Measurements from ENCODE around the gene ABCB6. TPM values are rescaled to one million over a fixed set of nuclear protein-coding genes. Genes with fewer than 3 reads are reported as not detected.

Gene ABCB6
- total and polyA plus RNA-seq, 2 of the 8 experiments (the other 6 are each of a cell fraction or from before 2014, with no cell fraction given): 44.9 to 50.6 TPM

GRCh38 chr2:219218217-219218731 lies 484 bp downstream of the ABCB6 start:
- H3K4me1 ChIP-seq (replicated peaks in 1 of 4; ENCODE audit: control insufficient read depth in 3 of 4, insufficient read depth in 4 of 4, low read length in 3 of 4): peaks cover 0 to 12% (median 6%) of the 10 kb centered on the region in 4 experiments; a peak in 3 of 7 replicates
- FAIRE-seq (no peak), DNase-seq (ENCODE audit: low read depth in 1 of 2, low spot score in 2 of 2) (peak in 1 of 2 experiments; percentile 90)
- H3K23ac ChIP-seq (ENCODE audit: insufficient read length): no peak overlapping the region
- H2BK5ac ChIP-seq (ENCODE audit: low read depth, low read length): peak overlapping the region; percentile 97
- no peak overlapping the region; the same call in 1 of the 2 replicates for H2AFZ ChIP-seq (ENCODE audit: low read length)
- peak overlapping the region; percentile 90; the same call in 1 of the 2 replicates for H2BK12ac ChIP-seq (ENCODE audit: low read depth, low read length)
- peak overlapping the region; percentile 93 for H3K56ac ChIP-seq (replicated peaks; ENCODE audit: insufficient read length, low read depth, low read length)
- WGBS, 2 experiments (ENCODE audit: extremely low coverage in 1 of 2, insufficient coverage in 1 of 2, insufficient read length in 1 of 2, insufficient replicate concordance in 2 of 2, low coverage in 1 of 2, low lambda C conversion rate in 2 of 2, missing lambda C conversion rate in 1 of 2): 2% methylated on average over 27 of the region's 37 CpGs; no CpG with 5 or more reads in 1 of the 2 experiments
- H3K79me2 ChIP-seq (ENCODE audit: control insufficient read depth in 1 of 2, insufficient read depth in 2 of 2, low read length in 2 of 2): no peaks in the 10 kb centered on the region
- no peak overlapping the region for H2BK20ac ChIP-seq (ENCODE audit: low read length)
- no peak overlapping the region for H2AK5ac ChIP-seq (ENCODE audit: low read depth, low read length)
- peaks cover 14% of the 10 kb centered on the region for H3K23me2 ChIP-seq (ENCODE audit: low read depth, low read length)
- H4K8ac ChIP-seq (ENCODE audit: extremely low read depth, insufficient read depth, low read length): peak overlapping the region; percentile 95
- CTCF ChIA-PET (ENCODE audit: partially characterized antibody): interaction anchor here (0.6 to 1.8 kb wide), 3 partner anchors 26 to 60 kb away, joined by 3 to 4 read pairs (median 3); no protein-coding TSS in a partner anchor
- peak overlapping the region; percentile 59 to 93 (median 88); a peak in 6 of 7 replicates for H3K9ac ChIP-seq (replicated peaks in 1 of 4; ENCODE audit: extremely low read depth in 1 of 4, low read depth in 3 of 4, low read length in 3 of 4)
- H3K27ac ChIP-seq (ENCODE audit: low read depth, low read length): peak overlapping the region; percentile 3; the same call in 1 of the 2 replicates
- H3K9me3 ChIP-seq (ENCODE audit: insufficient read depth in 2 of 2, low read depth in 1 of 2, low read length in 1 of 2): no peaks in the 10 kb centered on the region
- H3K14ac ChIP-seq (ENCODE audit: insufficient read length): no peak overlapping the region
- H4K20me1 ChIP-seq (replicated peaks in 1 of 2; ENCODE audit: control insufficient read depth in 1 of 2, insufficient read depth in 2 of 2, low read length in 2 of 2): peaks cover 0 to 2% of the 10 kb centered on the region in 2 experiments
- H4K5ac ChIP-seq (ENCODE audit: insufficient read length, low read depth, low read length): peak overlapping the region; percentile 96
- peak overlapping the region; percentile 100 for H4K91ac ChIP-seq (replicated peaks; ENCODE audit: insufficient read length, low read length)
- H3K4ac ChIP-seq (replicated peaks; ENCODE audit: insufficient read length, low read depth, low read length): peak overlapping the region; percentile 99
- H3K27me3 ChIP-seq (replicated peaks in 1 of 4; ENCODE audit: control insufficient read depth in 3 of 4, extremely low read depth in 1 of 4, insufficient read depth in 3 of 4, low read length in 3 of 4): no peaks in the 10 kb centered on the region; a peak in 1 of 7 replicates
- H3K36me3 ChIP-seq (ENCODE audit: control insufficient read depth in 2 of 4, insufficient read depth in 4 of 4, low read length in 3 of 4): peaks cover 11 to 43% (median 30%) of the 10 kb centered on the region in 4 experiments; a peak in 7 of 8 replicates
- H3K4me2 ChIP-seq (ENCODE audit: insufficient read depth in 1 of 2, low read depth in 2 of 2, low read length in 2 of 2): peak overlapping the region; percentile 88 to 96
- no peaks in the 10 kb centered on the region for H3K79me1 ChIP-seq (ENCODE audit: low read depth, low read length)
- H3K4me3 ChIP-seq (ENCODE audit: extremely low read depth in 1 of 4, insufficient read depth in 2 of 4, low read depth in 3 of 4, low read length in 4 of 4): peak overlapping the region; percentile 66 to 80 (median 75)
- H3K18ac ChIP-seq (ENCODE audit: extremely low read depth, low read length): peak overlapping the region; percentile 98
- POLR2A ChIA-PET (ENCODE audit: partially characterized antibody): interaction anchor here (0.8 to 14.0 kb wide), 28 partner anchors 9 to 106 kb away, joined by 3 to 190 read pairs (median 6); partner anchors contain the start of genes ANKZF1, ATG9A, CNPPD1 and DNAJB2
- no peak overlapping the region for H2BK15ac ChIP-seq (ENCODE audit: low read length)
- H2BK120ac ChIP-seq (replicated peaks; ENCODE audit: low read depth, low read length): no peak overlapping the region
- no peak for TF ChIP-seq SP2 (IDR thresholded peaks at IDR 0.05; ENCODE audit: low read length)
- TF ChIP-seq TCF12 (IDR thresholded peaks at IDR 0.05; ENCODE audit: low read depth, low read length): no peak
- no peak for TF ChIP-seq CBX5 (IDR thresholded peaks at IDR 0.05; ENCODE audit: low read depth, low read length)
- TF ChIP-seq CBX8 (IDR thresholded peaks at IDR 0.05; ENCODE audit: borderline replicate concordance, low read depth, low read length): no peak
- TF ChIP-seq HDAC6 (IDR thresholded peaks at IDR 0.05; ENCODE audit: low read depth, low read length): no peak
- TF ChIP-seq TEAD4 (IDR thresholded peaks at IDR 0.05; ENCODE audit: low read depth, low read length): no peak
- TF ChIP-seq SIRT6 (IDR thresholded peaks at IDR 0.05; ENCODE audit: low read length): no peak
- TF ChIP-seq EP300 (IDR thresholded peaks at IDR 0.05; ENCODE audit: borderline replicate concordance in 1 of 2, low read depth in 2 of 2, low read length in 2 of 2): no peak
- TF ChIP-seq ASH2L (IDR thresholded peaks at IDR 0.05; ENCODE audit: low read length): peak; percentile 0
- TF ChIP-seq JUN (IDR thresholded peaks at IDR 0.05; ENCODE audit: low read depth, low read length): no peak
- TF ChIP-seq CHD1 (IDR thresholded peaks at IDR 0.05; ENCODE audit: low read depth, low read length): no peak
- peak; percentile 54; the same call in 1 of the 2 replicates for TF ChIP-seq SUZ12 (IDR thresholded peaks at IDR 0.05; ENCODE audit: low read length)
- no peak for TF ChIP-seq KDM4A (IDR thresholded peaks at IDR 0.05; ENCODE audit: low read depth, low read length, severe bottlenecking)

All from H1 (cell line).